Activated CD4-positive, alpha-beta T cell treated with anti-CD3 and anti-CD28 coated beads, Interleukin-10, Interleukin-2, amounts not matched to agents 100 ng/mL and 50 ng/mL, durations not matched to agents 16 hours and 8 hours (primary cell): Measurements from ENCODE around the gene ACAP3.
A peak's percentile ranks its signal among the peaks of the same experiment; 100 is the strongest.
"Not testable (repeated sequence)": the region's sequence is repeated elsewhere in the genome, so short reads cannot be mapped to it uniquely, and the experiment has no call there.

Source experiments
- DNase-seq: peaks from one replicate; pipeline ENCODE4 v3.0.0-alpha.2; 2020

Gene ACAP3

DNA sequence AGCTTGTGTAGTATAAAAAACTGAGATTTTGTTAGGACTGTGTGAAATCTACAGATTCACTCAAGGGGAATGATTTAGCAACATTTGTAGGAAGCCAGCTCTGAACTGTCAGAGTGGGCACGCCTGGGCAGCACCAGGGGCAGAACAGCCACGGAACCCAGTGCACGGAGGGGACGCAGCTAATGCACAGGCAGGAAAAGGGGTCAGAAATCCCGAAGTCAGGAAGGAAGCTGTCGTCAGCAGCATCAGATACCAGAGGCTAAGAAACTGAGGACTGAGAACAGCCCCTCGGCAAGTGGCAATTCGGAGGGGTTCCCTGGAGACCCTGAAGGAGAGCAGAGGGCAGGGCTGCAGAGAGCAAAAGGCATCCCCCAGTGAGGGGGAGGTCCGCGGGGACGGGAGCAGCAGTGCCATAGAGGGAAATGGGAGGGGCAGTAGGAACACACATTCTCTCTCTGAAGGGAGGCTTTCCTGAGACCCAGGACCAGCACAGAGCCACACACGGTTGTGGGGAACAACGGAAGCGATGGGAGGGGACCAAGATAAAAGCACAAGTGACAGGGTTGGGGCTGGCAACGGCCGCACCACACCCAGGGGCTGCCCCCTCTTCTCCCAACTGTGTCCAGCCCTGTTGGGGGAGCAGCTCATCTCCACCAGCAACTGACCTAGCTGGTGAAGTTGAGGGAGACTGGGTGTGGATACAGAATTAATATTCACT, 46.7 kb downstream of the ACAP3 start:
- no peak for DNase-seq

DNA sequence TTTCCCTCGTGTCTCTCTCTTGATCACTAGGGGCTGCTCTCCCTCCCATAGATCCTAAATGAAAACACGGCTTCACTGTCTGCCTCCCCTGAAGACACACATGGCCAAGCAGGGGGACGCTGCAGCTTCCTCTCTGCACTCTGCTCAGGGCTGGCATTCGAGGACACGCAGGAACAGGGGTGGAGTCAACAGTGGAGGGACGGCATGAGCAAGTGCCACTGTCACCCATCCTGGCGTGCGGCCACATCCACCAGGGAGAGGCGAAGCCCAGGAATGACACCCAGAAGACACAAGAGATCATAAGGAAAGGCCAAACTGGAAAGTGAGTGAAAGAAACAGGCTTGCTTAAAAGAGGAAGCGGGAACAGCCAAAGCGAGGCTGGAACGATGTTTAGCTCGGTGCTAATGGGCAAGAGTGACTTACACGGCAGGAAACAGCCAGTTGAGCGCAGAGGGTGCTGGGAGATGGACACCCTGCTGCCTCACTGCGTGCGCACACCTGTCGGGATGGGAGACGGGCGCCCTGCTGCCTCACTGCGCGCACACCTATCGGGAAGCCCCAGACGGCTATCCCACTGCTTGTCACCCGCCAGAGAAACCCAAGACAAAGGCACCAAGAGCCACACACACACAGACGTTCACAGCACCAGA, 47.7 kb downstream of the ACAP3 start:
- DNase-seq = no peak

GRCh38 chr1:1259540-1259939, 48.2 kb downstream of the ACAP3 start:
- no peak for DNase-seq

DNA sequence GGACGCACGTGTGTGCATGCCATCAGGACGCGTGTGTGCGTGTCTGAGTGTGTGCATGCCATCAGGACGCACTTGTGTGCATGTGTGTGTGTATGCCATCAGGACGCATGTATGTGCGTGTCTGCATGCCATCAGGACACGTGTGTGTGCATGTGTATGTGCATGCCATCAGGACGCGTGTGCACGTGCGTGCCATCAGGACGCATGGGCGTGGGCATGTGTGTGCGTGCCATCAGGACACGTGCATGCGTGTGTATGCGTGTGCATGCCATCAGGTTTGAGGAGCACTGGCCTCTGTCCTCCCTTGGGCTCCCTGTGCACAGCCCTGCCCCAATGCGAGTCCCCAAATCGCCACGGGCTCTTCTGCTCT, 48.6 kb downstream of the ACAP3 start:
- no peak for DNase-seq

GRCh38 chr1:1256956-1257871, 50.5 kb downstream of the ACAP3 start:
- no peak for DNase-seq

GRCh38 chr1:1255611-1256010, 52.1 kb downstream of the ACAP3 start:
- DNase-seq = no peak

DNA sequence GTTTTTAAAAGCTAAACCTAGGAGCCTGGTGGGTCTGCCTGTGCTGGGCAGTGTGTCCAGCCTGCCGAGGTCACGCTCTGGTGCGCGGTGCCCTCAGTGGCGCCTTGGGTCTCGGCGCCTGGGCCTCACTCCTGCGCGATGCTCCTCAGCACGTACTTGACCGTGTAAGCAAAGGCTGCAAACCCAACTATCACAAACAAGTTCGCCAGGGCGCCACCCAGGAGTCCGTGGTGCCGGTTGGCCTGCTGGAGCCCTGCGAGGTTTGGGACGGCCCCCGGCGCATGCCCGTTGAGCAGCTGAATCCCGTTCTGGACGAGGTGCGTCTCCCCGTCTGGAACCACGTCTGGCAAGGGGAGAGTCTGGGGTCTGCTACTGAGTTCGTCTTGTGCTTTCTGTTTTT, 52.7 kb downstream of the ACAP3 start:
- DNase-seq = no peak

GRCh38 chr1:1254667-1254998, 53.1 kb downstream of the ACAP3 start:
- DNase-seq = no peak

DNA sequence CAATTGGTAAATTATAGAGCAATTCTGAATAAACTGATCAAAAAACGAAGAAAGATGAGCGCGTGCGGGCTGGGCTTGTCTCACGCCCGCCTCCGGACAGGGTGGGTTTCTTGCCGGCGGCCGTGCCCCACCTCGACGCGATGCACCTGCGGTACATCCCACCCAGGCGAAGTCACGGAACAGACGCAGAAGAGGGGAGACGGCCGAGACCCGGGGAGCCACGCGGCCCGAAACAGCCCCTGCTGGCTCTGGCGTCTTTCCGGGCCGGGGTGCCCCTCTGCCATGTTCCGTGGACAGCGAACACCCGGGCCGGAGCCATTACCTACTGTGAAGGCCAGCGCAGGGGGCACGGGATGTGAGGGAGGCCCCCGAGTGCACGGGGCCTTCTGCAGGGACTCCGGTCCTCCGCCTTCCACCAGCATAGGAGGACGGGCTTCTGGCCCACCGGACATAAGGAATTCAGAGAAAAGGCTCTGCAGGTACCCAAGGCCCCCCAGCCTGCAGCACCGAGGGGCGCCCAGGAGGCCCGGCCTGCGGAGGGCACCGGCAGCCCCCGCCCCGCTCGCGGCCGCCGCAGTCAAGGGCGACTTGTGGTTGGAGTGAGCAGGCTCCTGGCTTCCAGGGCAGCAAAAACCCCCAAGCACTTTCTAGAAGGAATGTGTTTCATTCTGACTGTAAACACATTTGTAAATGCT, 53.6 kb downstream of the ACAP3 start:
- DNase-seq = no peak

DNA sequence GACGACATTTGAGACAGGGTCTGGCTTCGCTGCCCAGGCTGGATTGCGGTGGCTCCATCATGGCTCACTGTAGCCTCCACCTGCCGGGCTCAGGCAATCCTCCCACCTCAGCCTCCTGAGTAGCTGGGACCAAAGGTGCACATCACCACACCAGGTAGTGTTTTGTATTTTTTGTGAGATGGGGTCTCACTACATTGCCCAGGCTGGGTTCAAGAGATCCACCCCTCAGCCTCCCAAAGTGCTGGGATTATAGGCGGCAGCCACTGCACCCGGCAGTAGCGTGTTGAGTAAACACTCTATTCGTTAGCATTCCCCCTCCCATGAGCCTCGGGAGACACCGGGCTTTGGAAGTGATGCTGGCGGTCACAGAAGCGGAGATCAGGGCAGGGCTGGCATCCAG, 54.4 kb downstream of the ACAP3 start:
- no peak for DNase-seq

- DNase-seq = peak; percentile 82
Measured at GRCh38 chr1:1250786-1251284, 56.9 kb downstream of the ACAP3 start.

- DNase-seq = not testable (repeated sequence)
Measured at GRCh38 chr1:1248009-1248913, 59.5 kb downstream of the ACAP3 start.

- DNase-seq = no peak
Measured at GRCh38 chr1:1247341-1247913, 60.3 kb downstream of the ACAP3 start.

DNA sequence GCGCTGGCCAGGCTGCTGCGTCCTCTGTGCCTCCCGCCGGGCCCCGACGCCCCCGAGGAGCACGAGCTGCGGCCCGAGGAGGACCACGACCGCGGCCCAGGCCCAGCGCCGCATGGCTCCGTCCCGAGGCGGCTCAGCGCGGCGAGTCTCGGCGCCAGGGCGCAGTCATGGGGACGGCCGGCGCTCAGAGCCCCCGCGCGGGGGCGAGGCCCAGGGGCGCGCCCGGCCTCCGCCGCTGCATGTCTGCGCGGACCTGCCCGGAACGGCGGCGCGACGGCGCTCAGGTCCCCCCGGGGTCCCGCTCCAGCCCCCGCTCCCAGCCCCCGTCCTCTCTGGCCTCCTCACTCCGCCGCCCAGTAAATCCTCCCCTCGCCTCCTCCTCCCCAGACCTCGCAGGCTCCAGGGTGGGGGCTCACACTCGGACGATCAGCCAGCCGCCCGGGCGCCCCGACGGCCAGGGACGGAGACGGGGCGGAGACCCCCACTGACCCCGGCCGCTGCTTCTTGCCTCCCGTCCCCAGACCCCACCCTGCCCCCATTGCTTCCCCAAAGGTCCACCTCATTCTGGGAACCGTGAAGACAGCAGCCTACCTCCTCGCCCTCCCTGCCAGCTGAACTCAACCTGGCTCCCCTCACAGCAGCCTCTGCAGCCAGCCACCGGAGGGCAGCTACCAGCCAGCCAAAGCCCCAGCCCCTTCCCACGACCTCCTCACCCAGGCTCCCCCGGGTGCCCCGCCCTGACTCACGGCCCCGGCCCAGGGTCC, 61.0 kb downstream of the ACAP3 start, which contains the start of gene C1QTNF12:
TSS of gene C1QTNF12 (minus strand) at position 146 of the 764 bp plus-strand sequence. CDS start at position 114, 32 bp downstream.
- DNase-seq = no peak

GRCh38 chr1:1245817-1246576, 61.7 kb downstream of the ACAP3 start:
- no peak for DNase-seq

DNA sequence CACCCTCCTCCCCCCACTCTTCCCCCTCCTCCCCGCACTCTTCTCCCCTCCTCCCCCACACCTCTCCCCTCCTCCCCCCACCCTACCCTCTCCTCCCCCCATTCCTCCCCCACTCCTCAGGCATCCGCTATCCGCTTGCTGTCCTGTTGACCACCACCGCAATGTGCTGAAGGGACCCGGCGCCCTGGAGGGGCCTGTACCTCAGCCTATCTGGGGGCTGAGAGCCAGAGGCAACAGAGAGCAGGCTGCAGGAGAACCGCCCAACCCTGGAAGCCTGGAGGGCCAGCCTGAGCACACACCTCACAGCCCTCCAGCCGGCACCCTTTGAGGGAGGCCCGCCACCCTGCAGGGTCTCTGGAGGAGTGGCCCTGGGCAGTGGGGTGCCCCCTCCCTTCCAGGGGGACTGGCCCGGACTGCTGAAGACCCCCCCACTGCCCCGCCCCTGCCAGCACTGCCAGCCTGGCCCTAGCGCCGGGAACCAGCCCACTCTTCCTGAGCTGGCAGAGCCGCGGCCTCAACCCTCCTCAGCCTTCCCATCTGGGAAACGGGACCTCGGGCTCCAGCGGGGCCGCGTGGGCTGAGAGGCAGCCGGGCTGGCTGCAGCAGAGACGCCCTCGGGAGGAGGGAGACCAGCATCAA, 62.4 kb downstream of the ACAP3 start:
- DNase-seq = no peak

DNA sequence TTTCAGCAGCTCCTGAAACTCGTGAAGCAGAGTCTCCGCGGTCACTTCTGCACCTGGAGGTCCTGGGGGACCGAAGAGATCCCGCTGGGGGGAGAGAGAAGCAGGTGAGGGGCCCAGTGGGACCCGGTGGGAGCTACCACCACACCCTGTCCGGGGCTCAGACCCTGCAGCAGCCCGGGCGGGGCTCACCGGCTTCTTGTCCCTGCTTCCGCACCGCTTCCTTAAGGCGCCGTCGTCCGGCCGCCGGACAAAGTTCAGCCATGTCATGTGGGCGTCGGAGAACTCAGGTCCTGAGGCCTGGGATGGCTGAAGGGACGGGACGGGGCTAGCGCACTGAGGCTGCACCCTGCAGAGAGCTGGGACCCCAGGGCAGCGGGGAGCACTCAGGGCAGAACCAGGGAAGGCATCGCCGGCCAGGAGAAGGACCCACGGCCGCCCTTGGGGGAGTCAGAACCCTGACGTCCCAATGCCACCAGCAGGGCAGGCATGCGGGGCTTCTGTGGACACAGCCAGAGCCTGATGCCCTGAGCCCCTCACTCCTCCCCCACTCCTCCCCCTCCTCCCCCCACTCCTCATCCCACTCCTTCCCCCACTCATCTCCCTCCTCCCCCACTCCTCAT, 63.4 kb downstream of the ACAP3 start:
- no peak for DNase-seq

- DNase-seq = no peak
Measured at GRCh38 chr1:1243807-1244191, 63.9 kb downstream of the ACAP3 start.

DNA sequence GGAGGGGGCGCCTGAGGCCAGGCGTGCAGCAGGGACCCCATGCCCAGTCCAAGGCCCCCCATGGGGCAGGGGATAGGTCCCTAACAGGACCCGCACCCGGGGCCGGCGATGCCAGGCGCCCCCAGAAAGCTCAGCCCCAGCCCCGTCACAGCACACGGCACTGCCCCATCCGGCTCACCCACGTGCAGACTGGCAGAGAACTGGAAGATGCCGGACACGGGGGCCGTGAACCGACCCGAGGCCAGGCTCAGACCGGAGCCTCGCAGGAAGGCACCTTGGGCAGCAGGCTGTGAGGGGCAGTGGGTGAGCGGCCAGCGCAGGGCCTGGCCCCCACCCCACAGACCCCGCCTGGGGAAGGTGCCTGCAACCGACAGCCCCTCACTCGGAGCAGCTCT, 64.5 kb downstream of the ACAP3 start:
- DNase-seq = no peak
